Adipose tissue (tissue), 3 donors: ENCODE results near the gene HDHD3. TPM values are rescaled to one million over a fixed set of nuclear protein-coding genes. Genes with fewer than 3 reads are reported as not detected.
"Not testable (repeated sequence)": the region's sequence is repeated elsewhere in the genome, so short reads cannot be mapped to it uniquely, and the experiment has no call there.

ENCODE experiments used
- H3K27ac ChIP-seq: one replicate; pipeline ENCODE4 v1.5.1; 2013; ENCODE audit warnings: low read depth, low read length
- WGBS, 3 donors: extraction: QIAGEN DNeasy Blood & Tissue Kit; methylation state at CpG; one replicate each; pipeline ENCODE4 v1.1.7; 2013; 5-methylcytosine and 5-hydroxymethylcytosine counted together
- polyA plus RNA-seq, 3 donors: library from polyadenylated mRNA; stranded (reverse); fragments of 200-250 nt; gene quantifications; one replicate each; pipeline ENCODE4 v1.2.3, GENCODE V29; 2013
- donor health status: healthy with polysubstance abuse.
- donor health status: Bipolar disorder and iron deficiency.
- donor health status: healthy.

Gene HDHD3
- polyA plus RNA-seq, 3 donors: 8.1 to 30.5 (median 24.1) TPM

GRCh38 chr9:113370806-113371325, 5.9 kb downstream of the HDHD3 start:
- 45 to 81% (median 74%) methylated on average over 8 of the region's 8 CpGs for WGBS, 3 donors
- H3K27ac ChIP-seq: no peak overlapping the region

GRCh38 chr9:113369855-113370140, 7.0 kb downstream of the HDHD3 start:
- H3K27ac ChIP-seq: no peak overlapping the region
- whole genome bisulfite sequencing, 3 donors: 64 to 92% (median 82%) methylated on average over 11 of the region's 11 CpGs

- WGBS, 3 donors: 51 to 84% (median 72%) methylated on average over 13 of the region's 13 CpGs
- no peak overlapping the region for H3K27ac ChIP-seq
Measured at GRCh38 chr9:113368982-113369854, 7.6 kb downstream of the HDHD3 start.

GRCh38 chr9:113368348-113368981, 8.3 kb downstream of the HDHD3 start:
- no peak overlapping the region for H3K27ac ChIP-seq

GRCh38 chr9:113365652-113366051, 11.1 kb downstream of the HDHD3 start:
- WGBS, 3 donors: 50 to 95% (median 52%) methylated on average over 3 of the region's 3 CpGs
- not testable (repeated sequence) for H3K27ac ChIP-seq

More at GRCh38 chr9:113368348-113368981, 8.3 kb downstream of the HDHD3 start:
- WGBS, 3 donors: 87 to 93% (median 90%) methylated on average over 5 of the region's 5 CpGs

- 27 to 57% (median 40%) methylated on average over 1 of the region's 1 CpG for WGBS, 3 donors
- H3K27ac ChIP-seq: no peak overlapping the region
Measured at GRCh38 chr9:113364951-113365350, 11.8 kb downstream of the HDHD3 start.

- WGBS, 3 donors: 63 to 80% (median 78%) methylated on average over 3 of the region's 3 CpGs
Measured at GRCh38 chr9:113363336-113363735, 13.4 kb downstream of the HDHD3 start.

GRCh38 chr9:113361304-113362018, 15.3 kb downstream of the HDHD3 start:
- WGBS, 3 donors: 63 to 79% (median 65%) methylated on average over 7 of the region's 7 CpGs
- no peak overlapping the region for H3K27ac ChIP-seq

More at GRCh38 chr9:113363336-113363735, 13.4 kb downstream of the HDHD3 start:
- no peak overlapping the region for H3K27ac ChIP-seq

GRCh38 chr9:113360242-113360842, 16.4 kb downstream of the HDHD3 start:
- 87 to 91% (median 89%) methylated on average over 15 of the region's 15 CpGs for WGBS, 3 donors
- H3K27ac ChIP-seq: no peak overlapping the region

- WGBS, 3 donors: 53 to 95% (median 80%) methylated on average over 1 of the region's 1 CpG
- no peak overlapping the region for H3K27ac ChIP-seq
Measured at GRCh38 chr9:113359385-113359784, 17.4 kb downstream of the HDHD3 start.

GRCh38 chr9:113356686-113357292, 20.0 kb downstream of the HDHD3 start:
- no peak overlapping the region for H3K27ac ChIP-seq
- WGBS, 3 donors: 72 to 78% (median 75%) methylated on average over 7 of the region's 7 CpGs

GRCh38 chr9:113355040-113355596, 21.7 kb downstream of the HDHD3 start:
- 89 to 90% (median 90%) methylated on average over 4 of the region's 4 CpGs for WGBS, 3 donors
- no peak overlapping the region for H3K27ac ChIP-seq

- no peak overlapping the region for H3K27ac ChIP-seq
- WGBS, 3 donors: 75 to 80% (median 80%) methylated on average over 1 of the region's 1 CpG
Measured at GRCh38 chr9:113352411-113352810, 24.4 kb downstream of the HDHD3 start.

- H3K27ac ChIP-seq: no peak overlapping the region
- WGBS, 3 donors: 76 to 90% (median 87%) methylated on average over 6 of the region's 6 CpGs
Measured at GRCh38 chr9:113352006-113352405, 24.8 kb downstream of the HDHD3 start.

- WGBS, 3 donors: 25 to 47% (median 35%) methylated on average over 6 of the region's 6 CpGs
- no peak overlapping the region for H3K27ac ChIP-seq
Measured at GRCh38 chr9:113350937-113351336, 25.8 kb downstream of the HDHD3 start.

GRCh38 chr9:113350107-113350661, 26.6 kb downstream of the HDHD3 start:
- no peak overlapping the region for H3K27ac ChIP-seq
- WGBS, 3 donors: 7 to 13% (median 8%) methylated on average over 14 of the region's 14 CpGs

- no peak within 1 kb of the TSS for H3K27ac ChIP-seq
- WGBS, 3 donors: 1 to 2% (median 1%) methylated on average over 46 to 71 of the region's 71 CpGs
Measured at GRCh38 chr9:113349445-113350094, 27.2 kb downstream of the HDHD3 start, which contains the start of gene BSPRY. BSPRY (plus strand) TSS chr9:113349541; CDS start chr9:113349580, 39 bp downstream.
